ENCODE measurements around the gene NEUROD1.

DNA sequence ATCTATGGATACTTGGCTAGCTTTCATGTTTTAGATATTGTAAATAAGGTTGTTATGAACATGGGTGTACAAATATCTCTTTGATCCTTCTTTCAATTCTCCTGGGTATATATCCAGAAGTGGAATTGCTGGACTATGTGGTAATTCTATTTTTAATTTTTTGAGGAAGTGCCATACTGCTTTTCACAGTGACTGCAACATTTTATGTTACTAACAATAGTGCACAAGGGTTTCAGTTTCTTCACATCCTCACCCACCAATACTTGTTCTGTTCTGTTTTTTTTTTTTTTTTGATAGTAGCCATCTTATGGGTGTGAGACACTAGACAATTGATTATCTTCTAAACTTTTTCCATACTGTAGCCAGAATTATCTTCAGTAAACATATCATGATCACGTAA lies 17.3 kb upstream of the NEUROD1 start:
- TF ChIP-seq, protein P1, sequence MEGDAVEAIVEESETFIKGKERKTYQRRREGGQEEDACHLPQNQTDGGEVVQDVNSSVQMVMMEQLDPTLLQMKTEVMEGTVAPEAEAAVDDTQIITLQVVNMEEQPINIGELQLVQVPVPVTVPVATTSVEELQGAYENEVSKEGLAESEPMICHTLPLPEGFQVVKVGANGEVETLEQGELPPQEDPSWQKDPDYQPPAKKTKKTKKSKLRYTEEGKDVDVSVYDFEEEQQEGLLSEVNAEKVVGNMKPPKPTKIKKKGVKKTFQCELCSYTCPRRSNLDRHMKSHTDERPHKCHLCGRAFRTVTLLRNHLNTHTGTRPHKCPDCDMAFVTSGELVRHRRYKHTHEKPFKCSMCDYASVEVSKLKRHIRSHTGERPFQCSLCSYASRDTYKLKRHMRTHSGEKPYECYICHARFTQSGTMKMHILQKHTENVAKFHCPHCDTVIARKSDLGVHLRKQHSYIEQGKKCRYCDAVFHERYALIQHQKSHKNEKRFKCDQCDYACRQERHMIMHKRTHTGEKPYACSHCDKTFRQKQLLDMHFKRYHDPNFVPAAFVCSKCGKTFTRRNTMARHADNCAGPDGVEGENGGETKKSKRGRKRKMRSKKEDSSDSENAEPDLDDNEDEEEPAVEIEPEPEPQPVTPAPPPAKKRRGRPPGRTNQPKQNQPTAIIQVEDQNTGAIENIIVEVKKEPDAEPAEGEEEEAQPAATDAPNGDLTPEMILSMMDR (IDR thresholded peaks at IDR 0.05; ENCODE audit: insufficient read depth, low read length, poor library complexity, severe bottlenecking): no peak
- no peak for TF ChIP-seq EZH2phosphoT487 (conservative IDR thresholded peaks at IDR 0.05; ENCODE audit: low read length)
